Spleen (tissue), 11 donors: ENCODE measurements around the gene NOD1. TPM values are rescaled to one million over a fixed set of nuclear protein-coding genes. Genes with fewer than 3 reads are reported as not detected.

Source experiments
- DNase-seq: peaks from one replicate; pipeline ENCODE4 v3.0.0-alpha.2; 2020
- H3K27ac ChIP-seq, 8 donors: fragments of 200-600 bp; sonication (generic) in 7 of 8; 1 replicate in 4 of 8; 2 replicates in 4 of 8; pipeline versions ENCODE4 v1.5.0 to v1.8.0; 2016 to 2021; ENCODE audit warnings: inconsistent platforms in 4 of 8, mild to moderate bottlenecking in 4 of 8, moderate library complexity in 1 of 8
- H3K27me3 ChIP-seq, 7 donors: fragments of 200-600 bp; sonication (generic) in 6 of 7; replicated peaks in 1 of 7; 1 replicate in 4 of 7; 2 replicates in 3 of 7; pipeline versions ENCODE4 v1.5.0 to v1.8.0; 2016 to 2021; ENCODE audit warnings: inconsistent platforms in 3 of 7, mild to moderate bottlenecking in 1 of 7
- H3K36me3 ChIP-seq, 6 donors: fragments of 200-600 bp; sonication (generic) in 5 of 6; 1 replicate in 4 of 6; 2 replicates in 2 of 6; pipeline versions ENCODE4 v1.5.0 to v1.8.0; 2016 to 2021; ENCODE audit warnings: inconsistent platforms in 2 of 6
- H3K4me1 ChIP-seq, 6 donors: fragments of 200-600 bp; sonication (generic) in 5 of 6; 1 replicate in 3 of 6; 2 replicates in 3 of 6; pipeline versions ENCODE4 v1.5.0 to v1.8.0; 2016 to 2021; ENCODE audit warnings: inconsistent platforms in 3 of 6
- H3K4me3 ChIP-seq, 8 donors: fragments of 200-600 bp; sonication (generic) in 7 of 8; 1 replicate in 4 of 8; 2 replicates in 4 of 8; pipeline versions ENCODE4 v1.5.0 to v1.8.0; 2016 to 2021; ENCODE audit warnings: inconsistent platforms in 4 of 8, mild to moderate bottlenecking in 4 of 8, moderate library complexity in 2 of 8
- H3K9me3 ChIP-seq, 8 donors: fragments of 200-600 bp; sonication (generic) in 7 of 8; 1 replicate in 4 of 8; 2 replicates in 4 of 8; pipeline versions ENCODE4 v1.5.0 to v1.8.0; 2016 to 2021; ENCODE audit warnings: inconsistent platforms in 4 of 8
- CTCF ChIP-seq, 11 experiments: fragments of 200-600 bp in 7 of 11; fragments of 450-650 bp in 4 of 11; sonication (generic) in 4 of 11; IDR thresholded peaks in 8 of 11; conservative IDR thresholded peaks in 3 of 11; 1 replicate in 7 of 11; 2 replicates in 4 of 11; pipeline versions ENCODE4 v1.4.0 to v1.8.0; 2016 to 2021; ENCODE audit warnings: antibody characterized with exemption in 11 of 11, inconsistent platforms in 4 of 11, mild to moderate bottlenecking in 1 of 11
- POLR2A ChIP-seq, 3 donors: fragments of 450-650 bp; IDR thresholded peaks; one replicate each; pipeline ENCODE4 v1.5.1; 2017; ENCODE audit warnings: antibody characterized with exemption in 3 of 3, mild to moderate bottlenecking in 1 of 3
- POLR2AphosphoS5 ChIP-seq, 3 donors: sonication (generic); formaldehyde crosslinking; IDR thresholded peaks; one replicate each; pipeline ENCODE4 v1.5.1; 2017; ENCODE audit warnings: antibody characterized with exemption in 3 of 3
- WGBS, 5 donors: extraction: QIAGEN DNeasy Blood & Tissue Kit in 3 of 5; methylation state at CpG; one replicate each; pipeline versions ENCODE4 v1.1.5 to v1.1.7; 2013 to 2018; 5-methylcytosine and 5-hydroxymethylcytosine counted together
- intact Hi-C: fragments of 100-400 bp; cut with DNase I; formaldehyde crosslinking; loops from one replicate; pipeline ENCODE4 v1.15.0; 2023; ENCODE audit warnings: low total_unique reads
- polyA plus RNA-seq, 3 donors: library from polyadenylated mRNA; stranded (reverse); fragments of 200-250 nt; gene quantifications; one replicate each; pipeline ENCODE4 v1.2.1, GENCODE V29; 2013
- total RNA-seq, 7 donors: library from RNA; depleted of rRNA in 3 of 7; stranded (reverse); fragments of >200 nt in 3 of 7; fragmentation: NEBNext Ultra II Directional in 4 of 7; extraction: Animal tissue kit (Norgen Biotek cat#: 25700) in 4 of 7; gene quantifications; one replicate each; pipeline versions ENCODE4 v1.1.0 to v1.2.1, GENCODE V29; 2016 to 2021
- donor health status: healthy with polysubstance abuse.
- donor health status: DM: no; HTN: no; CAD: no; lungs with moderate emphysema.
- donor health status: DM: no; HTN: no; CAD: no.
- donor health status: Bipolar disorder and iron deficiency.
- donor health status: healthy.
- donor health status: DM: no; HTN: no; CAD: no.
- donor health status: DM: yes; HTN: yes; CAD: no.

The NOD1 gene
- total and polyA plus RNA-seq, 10 donors: 11.0 to 40.8 (median 33.5) TPM

GRCh38 chr7:30450983-30451497, 27.5 kb downstream of the NOD1 start:
- Histone ChIP-seq H3K36me3 (peaks cover 4 to 100% (median 77%) of the 10 kb centered on the region in 6 donors), H3K27me3 (no peaks in the 10 kb centered on the region), H3K4me1 (peaks cover 3 to 55% (median 36%) of the 10 kb centered on the region in 6 donors), H3K27ac (peak overlapping the region in 5 of 8 donors; percentile 27 to 55 (median 47)), H3K9me3 (no peaks in the 10 kb centered on the region), H3K4me3 (no peak overlapping the region)
- DNase-seq: no peak
- 83 to 95% (median 94%) methylated on average over 8 to 22 of the region's 22 CpGs for WGBS, 5 donors
- intact Hi-C loops: no loop called here
- TF ChIP-seq CTCF (IDR thresholded peaks at IDR 0.05 in 8 of 11, conservative IDR thresholded peaks at IDR 0.05 in 3 of 11) (no peak), POLR2A (IDR thresholded peaks at IDR 0.05) (no peak), POLR2AphosphoS5 (IDR thresholded peaks at IDR 0.05) (peak in 1 of 3 donors; percentile 40)

GRCh38 chr7:30450240-30450982, 28.2 kb downstream of the NOD1 start:
- intact Hi-C loops: no loop called here
- Histone ChIP-seq H3K27ac (peak overlapping the region in 5 of 8 donors; percentile 27 to 55 (median 47)), H3K27me3 (no peaks in the 10 kb centered on the region), H3K4me3 (no peak overlapping the region), H3K9me3 (no peaks in the 10 kb centered on the region), H3K36me3 (peaks cover 4 to 100% (median 70%) of the 10 kb centered on the region in 6 donors), H3K4me1 (peaks cover 3 to 62% (median 42%) of the 10 kb centered on the region in 6 donors)
- no peak for DNase-seq
- TF ChIP-seq CTCF (IDR thresholded peaks at IDR 0.05 in 8 of 11, conservative IDR thresholded peaks at IDR 0.05 in 3 of 11): no peak
- no peak for TF ChIP-seq POLR2AphosphoS5 (IDR thresholded peaks at IDR 0.05)
- TF ChIP-seq POLR2A (IDR thresholded peaks at IDR 0.05): no peak
- WGBS, 5 donors: 58 to 70% (median 68%) methylated on average over 6 of the region's 6 CpGs

GRCh38 chr7:30448461-30449189, 30.0 kb downstream of the NOD1 start:
- peaks cover 3 to 58% (median 44%) of the 10 kb centered on the region in 6 donors for H3K4me1 ChIP-seq
- WGBS, 5 donors: 78 to 93% (median 90%) methylated on average over 10 of the region's 10 CpGs
- intact Hi-C loops: loop anchor here (5.0 kb wide), 1 partner anchor 171 kb away; no protein-coding TSS in a partner anchor

GRCh38 chr7:30447466-30447865, 31.1 kb downstream of the NOD1 start:
- H3K27ac ChIP-seq: no peak overlapping the region
- no peaks in the 10 kb centered on the region for H3K9me3 ChIP-seq
- no peaks in the 10 kb centered on the region for H3K27me3 ChIP-seq
- no peak overlapping the region for H3K4me3 ChIP-seq
- peaks cover 3 to 47% (median 36%) of the 10 kb centered on the region in 6 donors for H3K4me1 ChIP-seq
- TF ChIP-seq POLR2AphosphoS5 (IDR thresholded peaks at IDR 0.05) (no peak), POLR2A (IDR thresholded peaks at IDR 0.05) (no peak), CTCF (IDR thresholded peaks at IDR 0.05 in 8 of 11, conservative IDR thresholded peaks at IDR 0.05 in 3 of 11) (no peak)
- no peak for DNase-seq
- H3K36me3 ChIP-seq: peaks cover 4 to 74% (median 47%) of the 10 kb centered on the region in 6 donors
- intact Hi-C loops: loop anchor here (5.0 kb wide), 1 partner anchor 170 kb away; no protein-coding TSS in a partner anchor
- 92 to 100% (median 97%) methylated on average over 6 to 8 of the region's 8 CpGs for WGBS, 5 donors

More at GRCh38 chr7:30448461-30449189, 30.0 kb downstream of the NOD1 start:
- peak overlapping the region in 2 of 8 donors; percentile 5 to 47 for H3K27ac ChIP-seq
- no peaks in the 10 kb centered on the region for H3K27me3 ChIP-seq
- no peak overlapping the region for H3K4me3 ChIP-seq
- H3K36me3 ChIP-seq: peaks cover 4 to 85% (median 55%) of the 10 kb centered on the region in 6 donors
- no peaks in the 10 kb centered on the region for H3K9me3 ChIP-seq
- TF ChIP-seq POLR2A (IDR thresholded peaks at IDR 0.05) (no peak), POLR2AphosphoS5 (IDR thresholded peaks at IDR 0.05) (peak in 1 of 3 donors; percentile 47)
- no peak for DNase-seq
